ENCODE results near the gene LUC7L. TPM values are rescaled to one million over a fixed set of nuclear protein-coding genes. Genes with fewer than 3 reads are reported as not detected.
"Not testable (repeated sequence)": the region's sequence is repeated elsewhere in the genome, so short reads cannot be mapped to it uniquely, and the experiment has no call there.

Gene LUC7L
- total RNA-seq, 4 donors from 2014 or later, result 18.4 to 53.5 (median 31.1) TPM

GRCh38 chr16:162271-162991, 66.8 kb downstream of the LUC7L start:
- Histone ChIP-seq H3K36me3 (no peaks in the 10 kb centered on the region), H3K4me1 (peaks cover 0 to 18% of the 10 kb centered on the region in 2 donors), H3K27me3 (peaks cover 25 to 35% (median 30%) of the 10 kb centered on the region in 3 donors), H3K4me3 (no peak overlapping the region), H3K27ac (no peak overlapping the region), H3K9me3 (no peaks in the 10 kb centered on the region)
- TF ChIP-seq POLR2A (IDR thresholded peaks at IDR 0.05) (no peak), CTCF (IDR thresholded peaks at IDR 0.05 in 4 of 5, conservative IDR thresholded peaks at IDR 0.05 in 1 of 5) (no peak)
- in situ Hi-C loops (cut with MboI; ENCODE audit: low sequenced_read_pairs in 4 of 4) (no loop called here), intact Hi-C loops (cut with DNase I; ENCODE audit: low total_unique reads) (no loop called here)
- DNase-seq, result no peak
- ATAC-seq, result no peak

DNA sequence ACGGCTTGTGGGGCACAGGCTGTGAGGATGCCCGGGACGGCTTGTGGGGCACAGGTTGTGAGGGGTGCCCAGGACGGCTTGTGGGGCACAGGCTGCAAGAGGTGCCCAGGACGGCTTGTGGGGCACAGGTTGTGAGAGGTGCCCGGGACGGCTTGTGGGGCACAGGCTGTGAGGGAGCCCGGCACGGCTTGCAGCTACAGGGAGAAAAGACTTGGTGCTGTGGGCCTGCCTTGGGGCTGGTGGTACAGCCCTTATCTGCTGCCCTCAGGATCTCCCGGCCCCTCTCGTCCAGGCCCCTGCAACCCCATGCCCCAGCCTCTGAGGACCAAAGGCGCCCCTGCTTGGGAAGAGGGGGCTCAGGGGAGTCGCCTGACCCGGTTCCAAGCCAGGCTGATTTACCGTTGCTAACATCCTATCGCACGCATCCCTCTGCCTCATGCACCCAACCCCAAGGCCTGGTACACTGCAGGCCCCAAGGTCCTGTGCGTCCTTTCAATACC, 68.5 kb downstream of the LUC7L start:
- Histone ChIP-seq H3K4me1 (peaks cover 0 to 9% of the 10 kb centered on the region in 2 donors), H3K9me3 (no peaks in the 10 kb centered on the region), H3K27me3 (peaks cover 23 to 32% (median 24%) of the 10 kb centered on the region in 3 donors), H3K27ac (no peak overlapping the region), H3K36me3 (no peaks in the 10 kb centered on the region), H3K4me3 (no peak overlapping the region)
- DNase-seq (no peak), ATAC-seq (no peak)
- intact Hi-C loops (cut with DNase I; ENCODE audit: low total_unique reads) (no loop called here), in situ Hi-C loops (cut with MboI; ENCODE audit: low sequenced_read_pairs in 4 of 4) (no loop called here)
- TF ChIP-seq POLR2A (IDR thresholded peaks at IDR 0.05) (no peak), CTCF (IDR thresholded peaks at IDR 0.05 in 4 of 5, conservative IDR thresholded peaks at IDR 0.05 in 1 of 5) (no peak)

GRCh38 chr16:160242-160641, 69.0 kb downstream of the LUC7L start:
- in situ Hi-C loops (cut with MboI; ENCODE audit: low sequenced_read_pairs in 4 of 4); DNase-seq; H3K27ac ChIP-seq; H3K36me3 ChIP-seq; H3K4me1 ChIP-seq; H3K9me3 ChIP-seq; intact Hi-C loops (cut with DNase I; ENCODE audit: low total_unique reads); H3K4me3 ChIP-seq; ATAC-seq: not testable (repeated sequence)
- H3K27me3 ChIP-seq, result peaks cover 21 to 31% (median 24%) of the 10 kb centered on the region in 3 donors

DNA sequence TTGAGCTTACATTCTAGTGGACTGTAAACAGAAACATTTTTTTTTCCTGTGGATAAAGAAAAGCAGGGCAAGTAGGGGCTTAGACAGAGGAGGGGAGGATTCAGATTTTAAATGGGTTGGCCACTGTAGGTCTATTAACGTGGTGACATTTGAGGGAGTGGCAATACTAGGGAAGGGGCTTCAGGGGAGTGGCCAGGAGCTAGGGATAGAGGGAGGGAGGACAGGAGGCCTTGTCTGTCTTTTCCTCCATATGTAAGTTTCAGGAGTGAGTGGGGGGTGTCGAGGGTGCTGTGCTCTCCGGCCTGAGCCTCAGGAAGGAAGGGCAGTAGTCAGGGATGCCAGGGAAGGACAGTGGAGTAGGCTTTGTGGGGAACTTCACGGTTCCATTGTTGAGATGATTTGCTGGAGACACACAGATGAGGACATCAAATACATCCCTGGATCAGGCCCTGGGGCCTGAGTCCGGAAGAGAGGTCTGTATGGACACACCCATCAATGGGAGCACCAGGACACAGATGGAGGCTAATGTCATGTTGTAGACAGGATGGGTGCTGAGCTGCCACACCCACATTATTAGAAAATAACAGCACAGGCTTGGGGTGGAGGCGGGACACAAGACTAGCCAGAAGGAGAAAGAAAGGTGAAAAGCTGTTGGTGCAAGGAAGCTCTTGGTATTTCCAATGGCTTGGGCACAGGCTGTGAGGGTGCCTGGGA, 70.0 kb downstream of the LUC7L start:
- TF ChIP-seq POLR2A (IDR thresholded peaks at IDR 0.05), result no peak
- TF ChIP-seq CTCF (IDR thresholded peaks at IDR 0.05 in 4 of 5, conservative IDR thresholded peaks at IDR 0.05 in 1 of 5), result no peak
- no peak overlapping the region for H3K27ac ChIP-seq
- peaks cover 4 to 6% of the 10 kb centered on the region in 2 donors for H3K4me1 ChIP-seq
- in situ Hi-C loops (cut with MboI; ENCODE audit: low sequenced_read_pairs in 4 of 4), result no loop called here
- H3K4me3 ChIP-seq, result no peak overlapping the region
- H3K27me3 ChIP-seq, result peaks cover 26 to 37% (median 30%) of the 10 kb centered on the region in 3 donors
- no peaks in the 10 kb centered on the region for H3K9me3 ChIP-seq
- intact Hi-C loops (cut with DNase I; ENCODE audit: low total_unique reads), result no loop called here
- no peak for ATAC-seq
- H3K36me3 ChIP-seq, result no peaks in the 10 kb centered on the region
- DNase-seq, result no peak

- Histone ChIP-seq H3K4me1 (peaks cover 6 to 7% of the 10 kb centered on the region in 2 donors), H3K27ac (no peak overlapping the region), H3K27me3 (peaks cover 27 to 47% (median 32%) of the 10 kb centered on the region in 3 donors), H3K4me3 (peak overlapping the region in 1 of 4 donors; percentile 62), H3K9me3 (no peaks in the 10 kb centered on the region), H3K36me3 (no peaks in the 10 kb centered on the region)
- intact Hi-C loops (cut with DNase I; ENCODE audit: low total_unique reads) (no loop called here), in situ Hi-C loops (cut with MboI; ENCODE audit: low sequenced_read_pairs in 4 of 4) (no loop called here)
- DNase-seq (no peak), ATAC-seq (no peak)
- TF ChIP-seq CTCF (IDR thresholded peaks at IDR 0.05 in 4 of 5, conservative IDR thresholded peaks at IDR 0.05 in 1 of 5), result no peak
- no peak for TF ChIP-seq POLR2A (IDR thresholded peaks at IDR 0.05)
Observed at GRCh38 chr16:155031-155398, 74.2 kb downstream of the LUC7L start.

All from gastrocnemius medialis (tissue), 4 donors.